Airway epithelial cell (primary cell): ENCODE measurements around the gene KRT3. TPM values are rescaled to one million over a fixed set of nuclear protein-coding genes. Genes with fewer than 3 reads are reported as not detected.

Experiments used
- total RNA-seq: library from RNA; depleted of rRNA; stranded (reverse); fragments of >200 nt; gene quantifications from 2 replicates; pipeline ENCODE4 v1.2.3, GENCODE V29; 2015

KRT3 gene
- total RNA-seq = not detected in 2 replicates

DNA sequence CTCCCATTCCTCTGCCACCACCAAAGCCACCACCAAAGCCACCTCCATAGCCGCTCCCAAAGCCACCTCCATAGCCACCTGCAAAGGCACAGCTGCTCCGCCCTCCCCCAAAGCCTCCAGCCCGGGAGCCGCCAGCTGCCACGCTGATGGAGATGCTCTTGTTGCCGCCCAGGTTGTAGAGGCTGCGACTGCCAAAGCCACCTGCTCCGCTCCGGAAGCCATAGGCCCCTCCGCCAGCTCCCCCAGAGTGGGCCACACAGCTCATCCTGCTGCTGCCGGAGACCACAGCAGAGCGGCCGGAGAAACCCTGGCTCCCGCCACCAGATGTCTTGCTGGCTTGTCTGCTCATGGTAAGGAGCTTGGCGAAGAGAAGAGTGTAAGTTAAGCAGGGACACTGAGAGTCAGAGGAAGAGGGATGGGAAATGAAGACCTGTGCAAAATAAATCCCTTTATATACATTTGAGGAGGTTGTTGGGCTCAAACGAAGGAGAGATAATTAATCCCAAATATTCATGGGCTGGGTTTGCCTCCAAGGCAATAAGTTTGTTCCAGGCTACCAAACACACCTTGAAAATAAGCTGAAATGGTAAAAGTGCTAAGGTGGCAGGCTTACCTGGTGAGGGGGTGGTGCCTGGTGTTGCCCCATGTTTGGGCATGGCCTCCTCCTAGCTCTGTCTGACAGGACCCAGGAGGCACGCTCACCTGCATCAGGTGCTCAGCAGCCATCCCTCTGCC is at the start of gene KRT3:
Gene KRT3, minus strand, starts transcription at position 424 of the 735 bp plus-strand sequence. Its CDS starts 75 bp downstream, at position 349.

DNA sequence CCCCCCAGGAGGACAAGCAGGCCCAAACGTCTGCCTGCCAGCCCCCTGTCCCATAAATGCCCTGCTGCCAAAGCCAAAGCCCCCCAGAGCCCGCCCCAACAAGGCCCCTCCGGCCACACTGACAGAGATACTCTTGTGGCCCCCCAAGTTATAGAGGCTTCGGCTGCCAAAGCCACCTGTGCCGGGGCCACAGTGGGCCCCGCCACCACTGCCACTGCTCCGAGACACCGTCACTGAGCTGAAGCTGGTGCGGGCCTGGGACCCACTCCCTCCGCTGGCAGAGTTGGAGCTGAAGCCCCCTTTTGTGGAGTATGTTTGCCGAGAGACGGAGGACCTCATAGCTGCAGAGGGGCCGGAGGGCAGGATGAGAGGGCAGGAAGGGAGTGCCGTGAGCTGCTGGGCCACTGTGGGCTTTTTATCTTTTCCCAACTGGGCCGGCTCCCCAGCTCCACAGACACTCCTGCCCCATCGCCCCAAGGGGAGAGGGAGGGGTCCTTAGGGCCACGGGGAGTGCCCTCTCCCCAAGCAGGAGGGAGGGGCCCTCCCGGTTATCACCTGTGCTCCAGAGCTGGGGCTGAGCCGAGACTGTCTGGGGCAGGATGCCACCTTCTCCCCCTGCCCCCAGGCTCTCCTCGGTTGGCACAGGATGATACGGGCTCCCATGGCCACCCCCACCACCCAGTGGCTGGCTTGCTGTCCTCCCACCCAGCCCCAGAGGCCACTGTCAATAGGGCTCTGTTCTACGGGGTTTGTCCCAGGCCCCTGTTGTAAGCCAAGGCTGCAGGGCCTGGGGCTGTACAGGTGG is 38.2 kb upstream of the KRT3 start, which contains the start of gene KRT79:
Gene KRT79, minus strand, starts transcription at position 390 of the 805 bp plus-strand sequence. Its CDS starts 51 bp downstream, at position 339.

DNA sequence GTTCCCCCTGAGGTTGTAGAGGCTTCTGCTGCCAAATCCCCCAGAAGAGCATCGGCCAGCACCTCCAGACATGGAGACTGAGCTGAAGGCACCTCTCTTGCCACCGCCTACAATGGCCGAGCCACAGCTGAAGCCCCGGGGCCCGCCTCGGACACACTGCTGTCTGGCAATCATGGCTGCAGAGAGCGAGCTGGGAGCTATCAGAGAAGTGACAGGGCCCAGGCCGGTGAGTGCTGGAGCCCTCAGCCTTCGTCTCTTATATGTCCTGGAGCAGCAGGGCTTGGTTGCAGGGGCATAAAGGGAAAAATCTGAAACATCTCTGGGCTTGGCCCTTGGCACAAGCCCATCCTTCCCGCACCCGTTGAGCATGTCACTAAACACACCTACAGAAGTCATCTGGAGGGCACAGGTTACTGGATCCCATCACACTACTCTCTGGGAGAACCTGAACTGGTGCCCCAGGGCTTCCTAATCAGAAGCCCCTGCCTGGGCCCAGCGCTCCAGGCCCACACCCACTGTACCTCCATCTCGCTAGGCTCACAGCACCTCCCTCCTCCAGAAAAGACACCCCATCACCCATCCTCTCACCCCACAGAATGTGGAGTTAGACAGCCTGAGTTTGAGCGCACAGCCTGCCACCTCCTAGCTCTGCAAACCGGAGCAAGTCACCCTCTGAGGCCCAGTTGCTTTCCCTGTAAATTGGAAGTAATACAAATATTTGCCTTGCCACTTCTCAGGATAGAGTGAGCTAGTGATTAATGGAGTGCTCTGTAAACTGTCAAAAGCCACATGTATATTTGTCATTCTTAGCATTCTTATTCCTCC is 18.2 kb upstream of the KRT3 start, which contains the start of gene KRT4:
Gene KRT4, minus strand, starts transcription at position 232 of the 825 bp plus-strand sequence. Its CDS starts 58 bp downstream, at position 174.

DNA sequence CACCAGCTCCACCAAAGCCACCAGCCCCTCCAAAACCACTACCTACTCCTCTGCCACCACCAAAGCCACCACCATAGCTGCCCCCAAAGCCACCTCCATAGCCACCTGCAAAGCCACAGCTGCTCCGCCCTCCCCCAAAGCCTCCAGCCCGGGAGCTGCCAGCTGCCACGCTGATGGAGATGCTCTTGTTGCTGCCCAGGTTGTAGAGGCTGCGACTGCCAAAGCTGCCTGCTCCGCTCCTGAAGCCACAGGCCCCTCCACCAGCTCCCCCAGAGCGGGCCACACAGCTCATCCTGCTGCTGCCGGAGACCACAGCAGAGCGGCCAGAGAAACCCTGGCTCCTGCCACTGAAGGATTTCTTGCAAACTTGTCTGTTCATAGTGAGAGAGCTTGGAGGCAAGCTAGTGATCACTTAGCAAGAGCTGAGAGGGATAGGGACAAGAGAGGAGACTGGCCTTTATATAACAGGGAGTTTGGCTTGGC is 19.0 kb downstream of the KRT3 start, which contains the start of gene KRT76:
Gene KRT76, minus strand, starts transcription at position 433 of the 483 bp plus-strand sequence. Its CDS starts 54 bp downstream, at position 379.

Other genes starting within 250 kb of the KRT3 start
- not detected in 2 replicates for gene KRT71, start 243.0 kb downstream of the KRT3 start, total RNA-seq
- gene KRT74, start 222.3 kb downstream of the KRT3 start, total RNA-seq = 0.21 and 0.33 TPM in 2 replicates
- not detected in 2 replicates for gene KRT72, start 194.7 kb downstream of the KRT3 start, total RNA-seq
- not detected in 2 replicates for gene KRT73, start 177.6 kb downstream of the KRT3 start, total RNA-seq
- gene KRT2, start 143.9 kb downstream of the KRT3 start, total RNA-seq = 0.28 TPM in 1 of 2 replicates, not detected in the other
- gene KRT1, start 115.7 kb downstream of the KRT3 start, total RNA-seq = 0.42 and 0.99 TPM in 2 replicates
- 0.09 and 0.21 TPM in 2 replicates for gene KRT77, start 92.6 kb downstream of the KRT3 start, total RNA-seq
- gene KRT76, start 18.8 kb downstream of the KRT3 start, total RNA-seq = not detected in 2 replicates
- gene KRT4, start 18.0 kb upstream of the KRT3 start, total RNA-seq = 102 and 129 TPM in 2 replicates
- not detected in 2 replicates for gene KRT79, start 38.2 kb upstream of the KRT3 start, total RNA-seq
- 2.2 and 3.9 TPM in 2 replicates for gene KRT78, start 52.9 kb upstream of the KRT3 start, total RNA-seq
- gene KRT8, start 109.0 kb upstream of the KRT3 start, total RNA-seq = 425 and 493 TPM in 2 replicates
- 519 and 566 TPM in 2 replicates for gene KRT18, start 153.0 kb upstream of the KRT3 start, total RNA-seq
- 419 and 438 TPM in 2 replicates for gene EIF4B, start 210.3 kb upstream of the KRT3 start, total RNA-seq